Measurements from ENCODE around the gene PRSS50. TPM values are rescaled to one million over a fixed set of nuclear protein-coding genes. Genes with fewer than 3 reads are reported as not detected.

The PRSS50 gene
- total RNA-seq, 2 donors from 2014 or later = 0.28 to 0.54 TPM

DNA sequence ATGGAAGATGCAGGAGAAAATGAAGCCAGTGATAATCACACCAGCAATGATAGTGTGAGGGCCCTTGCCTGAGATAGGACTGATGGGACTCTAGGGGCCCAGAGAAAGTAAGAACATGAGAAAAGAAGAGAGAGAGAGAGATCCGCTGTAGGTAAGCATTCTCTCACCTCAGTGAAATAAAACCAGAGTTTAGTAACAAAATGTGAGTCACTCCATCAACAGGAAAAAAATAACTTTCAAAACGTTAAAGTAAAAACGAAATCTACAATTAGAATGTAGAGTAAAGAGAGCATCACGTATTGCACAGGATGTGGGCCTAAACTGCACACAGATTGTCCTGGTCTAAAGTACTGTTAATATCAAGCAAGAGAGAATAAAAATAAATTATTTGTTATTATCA lies 6.8 kb upstream of the PRSS50 start:
- Histone ChIP-seq H3K9me3 (no peaks in the 10 kb centered on the region), H3K36me3 (no peaks in the 10 kb centered on the region), H3K27ac (no peak overlapping the region), H3K4me3 (no peak overlapping the region), H3K4me1 (ENCODE audit: control insufficient read depth in 1 of 2, low read depth in 2 of 2) (no peaks in the 10 kb centered on the region), H3K27me3 (replicated peaks; ENCODE audit: insufficient read depth) (no peaks in the 10 kb centered on the region)
- ATAC-seq (ENCODE audit: insufficient number of reproducible peaks, low FRiP score, low read depth) = no peak
- TF ChIP-seq, protein P1, sequence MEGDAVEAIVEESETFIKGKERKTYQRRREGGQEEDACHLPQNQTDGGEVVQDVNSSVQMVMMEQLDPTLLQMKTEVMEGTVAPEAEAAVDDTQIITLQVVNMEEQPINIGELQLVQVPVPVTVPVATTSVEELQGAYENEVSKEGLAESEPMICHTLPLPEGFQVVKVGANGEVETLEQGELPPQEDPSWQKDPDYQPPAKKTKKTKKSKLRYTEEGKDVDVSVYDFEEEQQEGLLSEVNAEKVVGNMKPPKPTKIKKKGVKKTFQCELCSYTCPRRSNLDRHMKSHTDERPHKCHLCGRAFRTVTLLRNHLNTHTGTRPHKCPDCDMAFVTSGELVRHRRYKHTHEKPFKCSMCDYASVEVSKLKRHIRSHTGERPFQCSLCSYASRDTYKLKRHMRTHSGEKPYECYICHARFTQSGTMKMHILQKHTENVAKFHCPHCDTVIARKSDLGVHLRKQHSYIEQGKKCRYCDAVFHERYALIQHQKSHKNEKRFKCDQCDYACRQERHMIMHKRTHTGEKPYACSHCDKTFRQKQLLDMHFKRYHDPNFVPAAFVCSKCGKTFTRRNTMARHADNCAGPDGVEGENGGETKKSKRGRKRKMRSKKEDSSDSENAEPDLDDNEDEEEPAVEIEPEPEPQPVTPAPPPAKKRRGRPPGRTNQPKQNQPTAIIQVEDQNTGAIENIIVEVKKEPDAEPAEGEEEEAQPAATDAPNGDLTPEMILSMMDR (IDR thresholded peaks at IDR 0.05) = no peak
- DNase-seq (ENCODE audit: low spot score) = no peak

DNA sequence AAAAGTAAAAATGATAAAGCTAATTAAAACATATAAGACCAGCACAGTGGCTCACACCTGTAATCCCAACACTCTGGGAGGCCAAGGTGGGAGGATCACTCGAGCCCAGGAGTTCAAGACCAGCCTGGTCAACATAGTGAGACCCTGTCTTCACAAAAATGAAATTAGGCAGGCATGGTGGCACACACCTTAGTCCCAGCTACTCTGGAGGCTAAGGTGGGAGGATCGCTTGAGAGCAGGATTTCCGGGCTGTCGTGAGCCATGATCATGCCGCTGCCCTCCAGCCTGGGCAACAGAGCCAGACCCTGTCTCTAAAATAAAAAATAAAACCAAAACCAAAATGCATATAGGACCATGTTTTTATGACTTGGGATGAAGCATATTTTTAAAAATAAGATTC lies 4.8 kb upstream of the PRSS50 start:
- Histone ChIP-seq H3K9me3 (no peaks in the 10 kb centered on the region), H3K27me3 (replicated peaks; ENCODE audit: insufficient read depth) (no peaks in the 10 kb centered on the region), H3K27ac (no peak overlapping the region), H3K4me1 (ENCODE audit: control insufficient read depth in 1 of 2, low read depth in 2 of 2) (no peaks in the 10 kb centered on the region), H3K36me3 (no peaks in the 10 kb centered on the region), H3K4me3 (no peak overlapping the region)
- ATAC-seq (ENCODE audit: insufficient number of reproducible peaks, low FRiP score, low read depth) (no peak), DNase-seq (ENCODE audit: low spot score) (no peak)
- TF ChIP-seq, protein P1 (IDR thresholded peaks at IDR 0.05) = no peak

DNA sequence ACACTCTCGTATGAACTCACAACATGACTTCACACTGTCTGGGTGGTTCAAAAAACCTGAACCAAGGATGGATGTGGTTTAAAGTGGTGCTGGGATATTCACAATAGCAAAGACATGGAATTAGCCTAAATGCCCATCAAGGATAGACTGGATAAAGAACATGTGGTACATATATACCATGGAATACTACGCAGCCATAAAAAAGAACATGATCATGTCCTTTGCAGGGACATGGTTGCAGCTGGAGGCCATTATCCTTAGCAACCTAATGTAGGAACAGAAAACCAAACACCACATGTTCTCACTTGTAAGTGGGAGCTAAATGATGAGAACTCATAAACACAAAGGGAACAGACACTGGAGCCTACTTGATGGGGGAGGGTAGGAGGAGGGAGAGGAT lies 3.3 kb upstream of the PRSS50 start:
- Histone ChIP-seq H3K27me3 (replicated peaks; ENCODE audit: insufficient read depth) (no peaks in the 10 kb centered on the region), H3K36me3 (no peaks in the 10 kb centered on the region), H3K4me3 (no peak overlapping the region), H3K27ac (no peak overlapping the region), H3K4me1 (ENCODE audit: control insufficient read depth in 1 of 2, low read depth in 2 of 2) (no peaks in the 10 kb centered on the region), H3K9me3 (no peaks in the 10 kb centered on the region)
- ATAC-seq (ENCODE audit: insufficient number of reproducible peaks, low FRiP score, low read depth) (no peak), DNase-seq (ENCODE audit: low spot score) (no peak)
- TF ChIP-seq, protein P1 (IDR thresholded peaks at IDR 0.05) = no peak

DNA sequence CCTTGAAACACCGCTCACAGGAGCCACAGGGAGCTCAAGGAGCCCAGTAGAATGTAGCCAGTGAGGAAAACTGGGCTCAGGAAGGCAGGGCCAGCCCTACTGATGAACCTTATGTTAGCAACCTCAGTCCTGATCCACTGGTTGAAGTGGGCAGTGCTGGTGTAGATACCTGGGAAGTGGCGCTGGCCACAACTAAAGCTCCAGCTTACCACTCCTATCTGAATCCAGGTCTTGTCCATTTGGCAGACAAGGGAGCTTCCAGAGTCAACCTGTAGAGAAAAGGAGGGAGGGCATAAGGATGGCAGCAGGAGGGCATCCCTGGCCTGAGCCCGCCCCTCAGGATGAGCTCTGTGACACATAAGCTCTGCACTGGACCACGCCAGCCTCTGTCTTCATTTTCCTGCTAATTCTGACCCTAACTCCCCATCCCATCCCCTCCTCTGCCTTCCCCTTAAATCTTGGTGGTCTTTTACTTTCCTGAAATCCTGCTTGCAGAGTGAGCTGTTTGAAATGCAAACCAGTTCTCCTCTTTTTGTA lies 2.1 kb upstream of the PRSS50 start:
- H3K9me3 ChIP-seq = no peaks in the 10 kb centered on the region
- H3K4me3 ChIP-seq = no peak overlapping the region
- TF ChIP-seq, protein P1 (IDR thresholded peaks at IDR 0.05) = no peak
- H3K27me3 ChIP-seq (replicated peaks; ENCODE audit: insufficient read depth) = no peaks in the 10 kb centered on the region
- H3K27ac ChIP-seq = no peak overlapping the region
- no peaks in the 10 kb centered on the region for H3K36me3 ChIP-seq
- no peaks in the 10 kb centered on the region for H3K4me1 ChIP-seq (ENCODE audit: control insufficient read depth in 1 of 2, low read depth in 2 of 2)
- no peak for DNase-seq (ENCODE audit: low spot score)
- ATAC-seq (ENCODE audit: insufficient number of reproducible peaks, low FRiP score, low read depth) = no peak

DNA sequence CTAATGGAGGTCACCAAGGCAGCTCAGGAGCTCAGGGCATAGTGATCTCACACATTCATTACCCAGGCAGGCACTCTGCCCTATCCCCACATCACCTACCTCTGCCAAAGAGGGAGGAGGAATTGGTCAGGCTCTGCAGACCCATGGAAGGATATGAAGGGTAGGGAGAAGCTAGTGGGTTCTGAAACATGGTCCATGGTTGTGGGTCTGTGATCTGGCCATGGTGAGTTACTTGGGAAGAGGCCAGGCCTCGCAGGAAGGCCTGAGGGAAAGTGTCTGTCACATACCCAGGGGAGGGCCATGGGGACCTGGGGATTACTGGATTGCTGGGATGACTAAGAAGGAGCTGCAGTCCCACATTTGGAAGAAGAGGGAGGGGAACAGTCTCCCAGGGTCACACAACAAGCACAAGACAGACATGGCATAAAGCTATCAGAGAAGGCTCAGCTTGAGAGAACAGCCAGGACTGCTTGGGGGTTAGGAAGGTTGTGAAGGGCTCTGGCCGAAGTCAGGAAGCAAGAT lies 1.4 kb upstream of the PRSS50 start:
- no peak overlapping the region for H3K27ac ChIP-seq
- TF ChIP-seq, protein P1 (IDR thresholded peaks at IDR 0.05) = no peak
- no peaks in the 10 kb centered on the region for H3K4me1 ChIP-seq (ENCODE audit: control insufficient read depth in 1 of 2, low read depth in 2 of 2)
- no peak for ATAC-seq (ENCODE audit: insufficient number of reproducible peaks, low FRiP score, low read depth)
- no peak overlapping the region for H3K4me3 ChIP-seq
- H3K27me3 ChIP-seq (replicated peaks; ENCODE audit: insufficient read depth) = no peaks in the 10 kb centered on the region
- no peaks in the 10 kb centered on the region for H3K36me3 ChIP-seq
- no peaks in the 10 kb centered on the region for H3K9me3 ChIP-seq
- no peak for DNase-seq (ENCODE audit: low spot score)
